ENCODE measurements around the gene CD48.
"Not testable (repeated sequence)": the region's sequence is repeated elsewhere in the genome, so short reads cannot be mapped to it uniquely, and the experiment has no call there.

CD48 gene

DNA sequence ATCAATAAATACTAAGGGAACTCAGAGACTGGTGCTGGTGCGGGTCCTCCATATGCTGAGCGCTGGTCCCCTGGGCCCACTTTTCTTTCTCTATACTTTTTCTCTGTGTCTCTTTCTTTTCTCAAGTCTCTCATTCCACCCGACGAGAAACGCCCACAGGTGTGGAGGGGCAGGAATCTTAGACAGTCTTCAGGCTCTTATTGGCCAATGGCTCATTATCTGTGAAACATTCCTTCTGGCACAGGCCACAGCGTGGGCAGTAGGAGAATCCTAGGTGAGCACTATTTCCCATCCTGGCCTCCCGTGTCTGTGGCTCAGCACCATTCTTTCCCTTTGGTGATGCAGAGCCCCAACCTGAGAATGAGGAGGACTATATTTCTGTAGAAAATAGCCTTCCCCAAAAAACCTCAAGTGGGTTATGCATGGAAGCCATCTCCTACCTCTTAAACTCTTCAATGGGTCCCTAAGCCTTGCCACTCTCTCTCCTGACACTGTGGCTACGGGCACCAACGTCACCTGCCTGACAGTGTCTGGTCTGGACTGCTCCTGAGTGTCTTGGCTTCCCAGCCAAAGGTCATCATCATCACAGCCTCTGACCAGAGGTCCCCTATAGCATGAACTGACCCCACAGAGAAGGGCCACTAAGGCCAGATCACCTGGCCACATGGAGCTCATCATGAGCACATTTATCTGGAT lies 58.5 kb downstream of the CD48 start:
- DNase-seq (ENCODE audit: low read depth in 2 of 2), result no peak

DNA sequence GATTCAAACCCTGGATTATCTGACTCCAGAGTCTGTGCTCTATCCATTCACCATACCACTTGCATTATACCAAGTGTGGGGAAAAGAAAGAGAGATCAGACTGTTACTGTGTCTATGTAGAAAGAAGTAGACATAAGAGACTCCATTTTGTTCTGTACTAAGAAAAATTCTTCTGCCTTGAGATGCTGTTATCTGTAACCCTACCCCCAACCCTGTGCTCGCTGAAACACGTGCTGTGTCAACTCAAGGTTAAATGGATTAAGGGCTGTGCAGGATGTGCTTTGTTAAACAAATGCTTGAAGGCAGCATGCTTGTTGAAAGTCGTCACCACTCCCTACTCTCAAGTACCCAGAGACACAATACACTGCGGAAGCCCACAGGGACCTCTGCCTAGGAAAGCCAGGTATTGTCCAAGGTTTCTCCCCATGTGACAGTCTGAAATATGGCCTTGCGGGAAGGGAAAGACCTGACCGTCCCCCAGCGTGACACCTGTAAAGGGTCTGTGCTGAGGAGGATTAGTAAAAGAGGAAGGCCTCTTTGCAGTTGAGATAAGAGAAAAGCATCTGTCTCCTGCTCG lies 59.5 kb downstream of the CD48 start:
- DNase-seq (ENCODE audit: low read depth in 2 of 2), result not testable (repeated sequence)

DNA sequence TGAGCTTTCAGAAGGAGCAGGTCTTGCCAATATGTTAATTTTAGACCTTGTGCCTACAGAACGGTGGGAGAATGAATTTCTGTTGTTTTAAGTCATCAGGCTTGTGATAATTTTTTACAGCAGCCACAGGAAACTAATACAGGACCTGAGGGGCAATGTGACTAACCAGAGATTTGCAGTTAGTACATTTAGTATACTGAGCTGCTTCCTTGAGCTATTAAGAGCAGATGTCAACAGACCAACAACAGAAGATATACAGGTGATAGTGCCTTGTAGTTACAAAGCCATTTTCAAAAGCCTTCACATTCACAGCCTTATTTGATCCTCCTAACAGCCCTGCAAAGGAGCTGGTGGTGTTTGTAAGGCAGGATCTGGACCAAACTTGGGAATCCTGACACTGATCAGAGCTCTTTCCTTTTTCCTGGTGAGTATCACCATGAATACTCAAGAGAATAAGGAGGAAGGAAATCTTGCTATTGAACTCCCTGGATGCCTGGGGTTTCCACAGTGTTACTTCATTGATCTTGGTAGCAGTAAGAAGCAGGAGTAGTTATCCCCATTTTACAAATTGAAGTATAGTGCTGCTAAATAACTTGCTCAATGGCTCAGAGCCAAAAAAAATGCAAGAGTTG lies 60.1 kb downstream of the CD48 start:
- no peak for DNase-seq (ENCODE audit: low read depth in 2 of 2)

DNA sequence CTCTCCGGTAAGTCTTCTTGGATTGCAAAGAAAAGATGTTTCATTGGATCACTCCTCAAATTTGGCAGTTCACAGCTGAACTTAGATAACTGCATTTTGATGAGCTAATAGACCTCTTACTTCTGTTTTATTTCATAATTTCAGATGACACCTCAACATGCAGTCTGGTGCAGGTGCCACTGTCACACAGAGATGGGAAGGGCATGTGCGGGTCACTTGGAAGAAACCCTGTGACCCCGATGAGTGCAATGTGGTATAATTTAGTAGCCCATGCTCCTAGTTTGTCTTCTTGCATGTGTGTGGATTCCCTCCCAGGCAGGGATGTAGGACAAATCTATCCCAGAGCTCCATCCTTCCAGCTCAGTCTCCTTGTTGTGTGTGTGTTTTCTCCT lies 64.3 kb downstream of the CD48 start:
- no peak for DNase-seq (ENCODE audit: low read depth in 2 of 2)

DNA sequence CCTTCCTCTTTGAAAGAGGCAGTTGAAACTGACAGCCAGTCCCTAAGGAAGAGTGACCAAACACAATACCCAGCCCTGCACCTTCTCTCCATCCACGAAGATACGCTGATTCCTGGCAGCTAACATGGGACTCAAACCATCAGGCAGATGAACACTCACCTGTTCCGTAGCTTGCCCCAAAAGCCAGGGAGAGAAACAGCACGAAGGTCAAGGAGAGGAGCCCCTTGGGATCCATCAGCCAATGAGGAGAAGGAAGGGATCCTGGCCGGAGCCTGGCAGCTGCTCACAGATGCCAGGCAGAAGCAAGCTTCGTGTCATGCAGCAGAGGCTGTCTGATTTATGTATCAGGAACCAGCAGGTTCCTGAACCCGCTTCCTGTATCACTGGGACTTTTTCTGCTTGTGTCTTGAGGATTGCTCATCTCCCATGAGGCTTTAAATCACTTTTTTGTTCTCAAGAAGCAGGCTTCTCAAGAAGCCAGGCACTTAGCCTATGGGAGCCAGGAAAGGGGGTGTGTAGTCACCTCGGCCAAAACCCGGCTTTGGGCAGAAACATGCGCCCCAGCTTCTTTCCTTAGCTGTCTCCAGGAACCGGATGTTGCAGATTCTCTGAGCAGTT lies 64.8 kb downstream of the CD48 start, which contains the start of gene SLAMF1:
SLAMF1 (minus strand) TSS at position 334 of the 618 bp plus-strand sequence; CDS start at position 235, 99 bp downstream.
- DNase-seq (ENCODE audit: low read depth in 2 of 2), result peak; percentile 51 to 58

DNA sequence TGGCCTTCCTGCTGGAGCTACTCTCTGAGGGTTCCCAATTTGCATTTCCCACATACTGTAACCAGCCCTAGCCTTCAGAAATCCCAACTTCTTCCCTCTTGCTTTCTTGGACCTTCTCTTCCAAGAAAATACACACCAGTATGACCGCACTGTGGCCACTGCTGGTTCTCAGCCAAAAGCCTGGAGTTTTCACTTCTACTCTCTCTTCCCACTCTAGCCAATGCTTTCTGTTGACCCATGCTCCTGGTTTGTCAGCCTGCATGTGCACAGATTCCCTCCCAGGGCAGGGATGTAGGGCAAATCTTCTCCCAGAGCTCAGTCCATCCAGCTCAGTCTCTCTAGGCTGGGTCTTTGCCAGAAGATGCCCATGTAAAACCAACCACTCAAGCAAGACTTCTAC lies 65.4 kb downstream of the CD48 start:
- DNase-seq (ENCODE audit: low read depth in 2 of 2), result no peak

DNA sequence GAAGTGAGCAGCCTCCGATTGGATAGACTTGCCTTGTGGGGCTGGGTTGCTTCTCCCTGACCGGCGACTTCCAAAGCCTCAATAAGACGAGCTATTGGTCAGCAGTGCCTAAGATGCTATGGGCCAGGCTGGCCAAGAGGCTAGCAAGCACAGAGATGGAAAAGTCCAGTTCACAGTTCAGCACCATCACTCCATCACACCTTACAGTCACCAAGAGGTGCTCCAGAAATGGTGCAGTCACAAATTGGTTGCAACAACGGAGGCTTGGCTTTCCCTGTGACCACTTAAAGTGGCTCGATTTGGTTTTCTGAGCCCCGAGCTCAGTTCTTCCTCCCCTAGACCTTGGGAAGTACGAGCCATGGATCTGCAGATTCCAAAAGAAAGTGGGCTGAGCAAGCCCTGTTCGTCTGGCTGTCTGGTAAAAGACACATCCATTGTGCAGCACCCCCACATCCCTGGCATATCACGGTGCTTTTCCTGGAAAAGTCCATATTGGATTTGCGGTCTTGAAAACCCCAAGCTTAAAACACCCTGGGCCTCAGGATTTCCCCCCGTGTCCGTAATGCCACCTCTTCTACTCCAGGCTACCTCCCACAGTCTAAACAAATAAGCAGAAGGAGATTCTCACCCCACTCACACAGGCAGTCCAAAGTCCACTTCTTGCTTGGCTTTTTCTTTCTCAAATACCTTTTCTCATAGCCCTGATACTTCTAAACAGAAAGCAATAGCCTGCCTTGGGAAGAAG lies 66.1 kb downstream of the CD48 start:
- no peak for DNase-seq (ENCODE audit: low read depth in 2 of 2)

DNA sequence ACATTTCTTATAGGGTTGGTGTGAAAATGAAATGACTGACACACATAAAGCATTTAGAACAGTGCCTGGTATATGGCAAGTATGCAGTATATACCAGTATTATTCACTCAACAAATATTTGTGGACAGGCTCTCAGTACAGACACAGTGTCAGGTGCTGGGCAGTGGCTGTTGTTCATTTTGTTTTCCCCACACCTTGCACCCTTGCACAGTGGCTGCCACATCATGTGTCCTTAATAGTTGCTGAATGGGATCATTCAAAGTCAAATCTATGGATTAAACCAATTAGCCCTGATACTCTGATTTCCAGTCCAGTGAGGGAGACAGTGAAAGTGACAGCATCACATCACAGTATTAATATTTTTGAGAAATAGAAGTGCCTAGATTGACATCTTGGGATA lies 67.2 kb downstream of the CD48 start:
- no peak for DNase-seq (ENCODE audit: low read depth in 2 of 2)

DNA sequence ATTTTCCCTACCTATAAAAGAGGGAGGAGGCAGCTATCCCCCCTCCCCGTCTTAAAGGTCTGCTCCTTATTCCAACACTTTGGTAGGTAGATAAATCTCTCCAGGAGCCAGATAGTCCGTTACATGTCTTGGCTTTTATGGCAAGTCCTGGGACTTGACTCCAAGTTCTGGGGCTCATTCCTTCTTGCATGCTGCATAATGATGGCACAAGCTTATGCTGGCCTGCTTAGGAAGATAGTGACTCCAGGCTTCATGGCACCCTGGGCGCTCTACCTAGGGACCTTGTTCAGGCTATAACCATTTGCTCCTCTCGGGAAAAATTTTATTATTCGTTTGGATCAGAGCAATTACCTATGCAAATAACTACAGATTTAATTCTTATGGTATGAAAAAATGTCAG lies 68.5 kb downstream of the CD48 start:
- DNase-seq (ENCODE audit: low read depth in 2 of 2), result no peak

DNA sequence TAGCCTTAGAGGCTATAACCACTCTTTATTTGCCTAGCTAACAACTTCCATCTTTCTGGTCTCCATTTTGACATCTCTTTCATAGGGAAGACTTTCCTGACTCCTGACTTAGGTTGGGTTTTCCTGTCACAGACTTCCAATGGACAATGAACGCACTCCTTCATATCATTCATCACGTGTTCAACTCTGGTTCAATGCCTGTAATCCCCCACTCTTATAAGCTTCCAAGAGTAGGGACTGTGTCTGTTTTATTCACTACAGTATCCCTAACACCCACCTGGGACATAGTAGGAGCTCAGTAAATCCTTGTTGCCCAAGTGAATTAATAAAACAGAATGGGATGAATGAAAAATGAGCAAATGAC lies 69.4 kb downstream of the CD48 start:
- no peak for DNase-seq (ENCODE audit: low read depth in 2 of 2)

DNA sequence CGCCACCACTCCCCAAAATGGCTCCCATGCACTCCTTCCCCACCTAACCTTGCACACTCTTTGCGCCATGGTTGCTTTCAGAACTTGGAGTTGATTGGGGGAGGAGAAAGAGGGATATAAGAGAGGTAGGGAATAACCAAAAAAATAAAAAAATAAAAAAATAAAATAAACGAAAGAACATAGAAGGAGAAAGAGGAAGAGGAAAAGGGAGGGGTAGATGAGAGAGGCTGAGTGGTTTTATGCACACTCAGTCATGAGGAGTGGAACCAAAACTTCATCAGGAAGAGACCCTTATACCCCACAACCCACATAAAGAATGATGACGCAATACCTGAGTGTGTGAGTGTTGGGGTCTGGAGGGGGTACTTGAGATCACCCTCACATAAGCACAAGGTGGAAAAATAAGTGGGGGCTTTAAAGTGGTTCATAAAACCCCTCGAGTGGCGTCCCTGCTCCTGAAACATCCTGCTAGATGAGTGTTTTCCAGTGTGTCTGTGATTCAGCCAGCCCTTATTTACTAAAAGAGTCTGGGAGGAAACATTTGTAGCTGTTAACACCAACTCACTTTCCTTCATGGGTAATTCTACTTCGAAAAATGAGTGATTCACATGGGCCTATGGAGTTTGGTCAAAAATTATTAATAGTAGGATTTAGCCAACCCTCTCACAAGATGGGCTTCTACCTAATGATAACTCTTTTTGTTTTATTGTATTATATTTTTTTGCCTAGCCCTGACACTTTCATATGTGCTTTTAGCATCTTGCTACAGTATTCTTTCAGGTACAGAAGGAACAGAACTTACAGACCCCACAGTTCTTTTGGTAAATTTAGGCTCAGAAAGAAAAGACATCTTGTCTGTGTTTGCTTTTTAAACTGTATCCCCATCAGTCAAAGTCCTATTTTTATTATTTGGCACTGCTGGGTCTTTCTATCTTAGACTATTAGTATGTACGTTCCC lies 70.0 kb downstream of the CD48 start:
- DNase-seq (ENCODE audit: low read depth in 2 of 2), result no peak

DNA sequence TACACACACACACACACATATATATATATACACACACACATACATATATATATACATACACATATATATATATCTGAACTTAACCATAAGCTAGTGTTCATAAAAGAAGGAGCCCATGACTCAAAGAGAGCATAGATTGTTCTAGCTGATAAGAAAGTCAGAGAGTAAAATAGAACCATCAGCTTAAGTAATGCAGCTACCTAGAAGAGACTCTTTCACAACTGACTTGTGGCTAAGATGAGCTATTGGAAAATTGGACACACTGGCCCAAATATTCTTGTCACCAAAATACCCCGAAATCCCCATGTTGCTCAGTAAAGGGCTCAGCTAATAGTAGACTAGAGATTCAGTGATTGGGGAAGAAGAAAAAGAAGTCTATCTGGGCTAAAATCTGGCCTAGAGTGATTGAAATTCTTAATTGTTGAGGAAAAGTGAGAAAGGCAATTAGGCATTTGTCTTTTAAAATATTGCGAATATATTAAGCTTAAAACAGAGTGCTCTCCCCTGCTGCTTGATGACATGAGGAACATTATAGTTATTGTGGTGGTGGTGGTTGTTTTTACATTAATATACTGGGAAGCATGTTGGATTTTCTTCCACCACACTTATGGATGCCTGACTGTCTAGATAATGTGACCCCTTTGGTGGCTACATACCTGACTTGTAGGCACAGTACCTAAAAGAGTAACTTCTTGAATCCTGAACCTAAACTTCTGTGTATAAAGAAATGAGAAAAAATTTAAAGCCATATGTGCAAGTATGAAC lies 71.1 kb downstream of the CD48 start:
- no peak for DNase-seq (ENCODE audit: low read depth in 2 of 2)

DNA sequence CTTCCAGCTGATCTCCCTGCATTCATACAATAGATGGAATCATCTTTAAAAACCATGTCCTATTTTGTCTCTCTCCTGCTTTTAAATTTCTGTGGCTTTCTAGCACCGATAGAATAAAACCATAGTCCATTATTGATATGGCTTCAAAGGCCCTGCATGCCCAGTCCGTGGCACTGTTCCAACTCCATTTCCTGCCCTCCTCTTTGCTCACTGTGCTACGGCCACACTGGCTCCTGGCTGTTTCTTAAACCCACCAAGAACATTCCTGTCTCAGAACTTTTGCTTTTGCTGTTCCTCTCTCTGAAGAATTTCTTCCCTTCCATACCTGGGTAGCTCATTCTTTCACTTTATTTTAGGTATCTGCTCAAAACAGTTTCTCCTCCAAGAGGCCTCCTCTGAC lies 72.0 kb downstream of the CD48 start:
- DNase-seq (ENCODE audit: low read depth in 2 of 2), result no peak

DNA sequence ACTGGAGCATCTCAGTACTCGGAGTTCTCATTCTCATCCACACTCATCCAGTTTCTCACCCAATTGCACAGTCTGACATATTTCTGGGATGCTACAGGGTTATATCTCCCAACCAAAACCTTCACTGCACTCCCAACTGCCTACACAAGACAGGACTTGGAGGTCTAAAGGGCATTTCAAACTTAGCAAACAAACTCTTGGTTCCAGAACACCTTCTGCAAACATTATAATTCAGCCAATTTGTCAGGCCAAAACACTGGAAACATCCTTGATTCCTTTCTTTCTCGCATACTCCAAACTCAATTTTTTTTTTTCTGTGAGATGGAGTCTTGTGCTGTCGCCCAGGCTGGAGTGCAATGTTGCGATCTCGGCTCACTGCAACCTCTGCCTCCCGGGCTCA lies 72.7 kb downstream of the CD48 start:
- no peak for DNase-seq (ENCODE audit: low read depth in 2 of 2)

DNA sequence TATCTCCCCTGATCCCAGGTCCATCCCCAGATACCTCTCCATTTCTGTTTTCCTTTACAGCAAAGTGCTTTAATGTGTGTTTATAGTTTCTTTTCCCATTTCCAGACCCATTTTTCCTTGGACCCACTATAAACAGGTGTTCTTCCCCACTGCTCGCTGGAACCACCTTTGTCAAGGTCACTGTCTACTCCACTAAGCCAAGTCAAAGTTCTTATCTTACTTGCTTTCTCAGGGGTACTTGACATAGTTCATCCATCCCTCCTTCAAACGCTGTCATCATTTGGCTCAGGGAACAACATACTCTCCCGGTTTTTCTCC lies 73.1 kb downstream of the CD48 start:
- no peak for DNase-seq (ENCODE audit: low read depth in 2 of 2)

DNA sequence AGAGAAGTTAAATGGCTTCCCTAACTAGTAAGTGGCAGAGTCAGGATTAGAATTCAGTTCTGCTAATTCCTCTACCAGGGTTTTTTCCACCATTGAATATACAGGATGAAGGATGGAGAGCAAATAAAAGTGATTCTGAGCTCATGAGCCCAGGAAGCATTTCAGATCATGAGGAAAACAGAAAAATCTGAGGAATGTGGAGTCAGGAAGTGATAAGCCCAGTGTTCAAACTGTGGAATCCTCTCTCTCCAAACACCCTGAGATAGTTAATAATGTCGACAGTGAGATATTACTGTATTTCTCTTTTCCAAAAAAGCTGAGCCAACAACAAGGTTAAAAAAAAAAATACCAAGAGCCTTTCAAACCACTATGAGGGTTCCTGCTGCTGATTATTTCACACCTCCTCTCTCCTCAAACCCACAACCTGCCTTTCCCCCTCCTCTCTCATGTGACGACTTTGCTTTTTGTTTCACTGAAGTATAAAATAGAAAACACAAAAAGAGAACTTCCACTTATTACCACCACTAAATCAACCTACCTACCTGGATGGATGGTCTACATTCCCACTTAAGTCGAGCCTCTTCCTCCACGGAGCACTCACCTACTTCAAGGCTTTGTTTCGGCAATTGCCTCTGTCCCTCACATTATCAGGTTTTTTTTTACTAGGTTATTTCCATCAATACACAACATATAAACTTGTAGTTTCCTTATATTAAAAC lies 73.6 kb downstream of the CD48 start:
- DNase-seq (ENCODE audit: low read depth in 2 of 2), result no peak

DNA sequence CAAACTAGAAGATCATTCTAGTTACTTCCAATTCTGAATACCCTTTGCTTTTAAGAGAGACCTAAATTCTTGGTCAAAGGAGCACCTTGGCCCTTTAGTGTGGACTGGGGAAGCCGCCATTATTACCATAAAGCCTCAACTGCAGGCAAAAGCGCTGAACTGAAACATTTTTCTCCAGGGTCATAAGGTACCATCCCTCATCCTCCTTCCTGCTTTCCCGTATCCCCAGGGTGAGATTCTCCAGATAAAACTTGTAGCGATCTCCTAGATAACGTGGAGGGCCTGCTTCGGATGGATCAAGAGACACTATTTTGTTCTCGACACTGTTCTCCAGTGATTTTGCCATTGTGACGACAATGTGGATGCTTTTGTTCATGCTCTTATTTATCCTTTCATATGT lies 74.6 kb downstream of the CD48 start:
- no peak for DNase-seq (ENCODE audit: low read depth in 2 of 2)

DNA sequence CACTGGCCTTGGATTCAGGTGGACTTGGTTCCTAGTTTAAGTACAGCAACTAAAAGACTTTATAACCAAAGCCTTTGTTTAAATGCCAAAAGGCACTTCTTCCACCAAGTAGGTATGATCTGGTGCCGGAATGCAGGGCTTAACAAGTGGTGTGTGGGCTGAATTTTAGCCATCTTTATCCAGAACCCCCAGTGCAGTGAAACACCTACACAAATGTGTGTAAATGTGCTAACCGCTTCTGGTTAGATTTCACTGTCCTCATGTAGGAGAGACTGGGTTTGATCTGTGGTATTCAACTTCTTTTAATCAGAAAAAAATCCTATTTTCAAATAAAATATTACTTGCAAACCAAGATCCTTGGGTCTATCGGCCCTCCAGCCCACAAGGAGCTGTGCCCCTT lies 75.1 kb downstream of the CD48 start:
- no peak for DNase-seq (ENCODE audit: low read depth in 2 of 2)

DNA sequence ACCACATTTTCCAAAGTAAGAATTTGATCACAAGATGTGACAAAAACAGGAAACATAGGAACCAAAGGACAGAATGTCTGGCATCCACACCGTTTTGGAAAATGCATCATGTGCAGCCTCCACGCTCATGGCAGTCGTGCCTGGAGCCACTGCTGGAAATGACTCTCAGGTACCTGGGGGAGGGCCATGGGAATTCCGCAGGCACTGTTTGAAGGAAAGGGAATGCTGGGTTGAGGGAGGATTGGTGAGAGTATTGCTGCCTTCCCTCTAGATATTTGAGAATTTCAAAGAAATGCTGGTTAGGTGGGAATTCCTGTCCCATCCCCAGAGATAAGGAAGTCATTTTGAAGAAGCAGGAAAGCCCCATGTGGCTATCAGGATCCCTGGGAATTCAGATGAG lies 75.5 kb downstream of the CD48 start:
- no peak for DNase-seq (ENCODE audit: low read depth in 2 of 2)
